ENCODE data around the gene UBE2O.

UBE2O gene

GRCh38 chr17:76476736-76477135, 23.8 kb upstream of the UBE2O start:
- no peak overlapping the region for H3K27ac ChIP-seq (ENCODE audit: low read length, poor library complexity, severe bottlenecking)
- no peak overlapping the region for H2BK120ac ChIP-seq (ENCODE audit: low read depth, low read length)
- no peak overlapping the region for H4K8ac ChIP-seq (ENCODE audit: low read length)
- no peak overlapping the region for H2BK12ac ChIP-seq (ENCODE audit: low read length in 2 of 2)
- H3K4me2 ChIP-seq (ENCODE audit: low read length, poor library complexity, severe bottlenecking) = no peak overlapping the region
- H3K9me3 ChIP-seq (ENCODE audit: control insufficient read depth, low read length) = no peaks in the 10 kb centered on the region
- WGBS = 93% methylated on average over 10 of the region's 20 CpGs
- H3K36me3 ChIP-seq (ENCODE audit: control insufficient read depth in 1 of 2, insufficient read depth in 2 of 2, low read depth in 1 of 2, low read length in 2 of 2) = peaks cover 0 to 89% of the 10 kb centered on the region in 2 experiments
- no peak overlapping the region for H3K4ac ChIP-seq (ENCODE audit: low read depth in 1 of 2, low read length in 2 of 2)
- DNase-seq = no peak
- H3K4me1 ChIP-seq (ENCODE audit: control insufficient read depth, insufficient read depth, low read depth, low read length) = no peaks in the 10 kb centered on the region
- no peaks in the 10 kb centered on the region for H3K79me1 ChIP-seq (replicated peaks; ENCODE audit: low read length, poor library complexity, severe bottlenecking)
- no peak overlapping the region for H3K14ac ChIP-seq (ENCODE audit: low read length in 2 of 2)
- H4K91ac ChIP-seq (ENCODE audit: low read length) = no peak overlapping the region
- no peak overlapping the region for H2BK15ac ChIP-seq (ENCODE audit: low read depth, poor library complexity, severe bottlenecking)
- H3K23ac ChIP-seq (ENCODE audit: low read length in 2 of 2) = no peak overlapping the region
- no peak overlapping the region for H2BK5ac ChIP-seq (ENCODE audit: low read depth, low read length, poor library complexity, severe bottlenecking)
- no peak overlapping the region for H2AFZ ChIP-seq (ENCODE audit: low read depth, low read length)
- H3K18ac ChIP-seq (ENCODE audit: low read depth in 1 of 2, low read length in 2 of 2) = no peak overlapping the region
- H3K9ac ChIP-seq (ENCODE audit: low read length) = no peak overlapping the region
- H3K4me3 ChIP-seq (ENCODE audit: insufficient read depth in 1 of 2, low read depth in 1 of 2, low read length in 2 of 2) = no peak overlapping the region
- H3K27me3 ChIP-seq (ENCODE audit: control insufficient read depth in 1 of 2, insufficient read depth in 1 of 2, low read length in 2 of 2) = peaks cover 0 to 27% of the 10 kb centered on the region in 2 experiments
- no peak overlapping the region for H2AK5ac ChIP-seq (ENCODE audit: low read length, severe bottlenecking)

- Histone ChIP-seq H3K4ac (ENCODE audit: low read depth in 1 of 2, low read length in 2 of 2) (no peak overlapping the region), H3K4me3 (ENCODE audit: insufficient read depth in 1 of 2, low read depth in 1 of 2, low read length in 2 of 2) (no peak overlapping the region), H3K79me1 (replicated peaks; ENCODE audit: low read length, poor library complexity, severe bottlenecking) (no peaks in the 10 kb centered on the region), H2BK5ac (ENCODE audit: low read depth, low read length, poor library complexity, severe bottlenecking) (no peak overlapping the region), H4K91ac (ENCODE audit: low read length) (no peak overlapping the region), H2AFZ (ENCODE audit: low read depth, low read length) (no peak overlapping the region), H3K27ac (ENCODE audit: low read length, poor library complexity, severe bottlenecking) (no peak overlapping the region), H4K8ac (ENCODE audit: low read length) (no peak overlapping the region), H2BK120ac (ENCODE audit: low read depth, low read length) (no peak overlapping the region), H3K4me2 (ENCODE audit: low read length, poor library complexity, severe bottlenecking) (no peak overlapping the region), H3K36me3 (ENCODE audit: control insufficient read depth in 1 of 2, insufficient read depth in 2 of 2, low read depth in 1 of 2, low read length in 2 of 2) (peaks cover 0 to 89% of the 10 kb centered on the region in 2 experiments), H3K18ac (ENCODE audit: low read depth in 1 of 2, low read length in 2 of 2) (no peak overlapping the region), H3K27me3 (ENCODE audit: control insufficient read depth in 1 of 2, insufficient read depth in 1 of 2, low read length in 2 of 2) (peaks cover 0 to 31% of the 10 kb centered on the region in 2 experiments), H2AK5ac (ENCODE audit: low read length, severe bottlenecking) (no peak overlapping the region), H3K4me1 (ENCODE audit: control insufficient read depth, insufficient read depth, low read depth, low read length) (no peaks in the 10 kb centered on the region), H3K9ac (ENCODE audit: low read length) (no peak overlapping the region), H3K14ac (ENCODE audit: low read length in 2 of 2) (no peak overlapping the region), H3K9me3 (ENCODE audit: control insufficient read depth, low read length) (no peaks in the 10 kb centered on the region), H2BK12ac (ENCODE audit: low read length in 2 of 2) (no peak overlapping the region), H3K23ac (ENCODE audit: low read length in 2 of 2) (no peak overlapping the region), H2BK15ac (ENCODE audit: low read depth, poor library complexity, severe bottlenecking) (no peak overlapping the region)
- no peak for DNase-seq
- WGBS = 98% methylated on average over 6 of the region's 6 CpGs
Observed at GRCh38 chr17:76475302-76475701, 22.4 kb upstream of the UBE2O start.

GRCh38 chr17:76474894-76475293, 21.9 kb upstream of the UBE2O start:
- Histone ChIP-seq H3K9me3 (ENCODE audit: control insufficient read depth, low read length) (no peaks in the 10 kb centered on the region), H2AK5ac (ENCODE audit: low read length, severe bottlenecking) (no peak overlapping the region), H3K18ac (ENCODE audit: low read depth in 1 of 2, low read length in 2 of 2) (no peak overlapping the region), H2BK5ac (ENCODE audit: low read depth, low read length, poor library complexity, severe bottlenecking) (no peak overlapping the region), H3K36me3 (ENCODE audit: control insufficient read depth in 1 of 2, insufficient read depth in 2 of 2, low read depth in 1 of 2, low read length in 2 of 2) (peaks cover 0 to 92% of the 10 kb centered on the region in 2 experiments), H2BK12ac (ENCODE audit: low read length in 2 of 2) (no peak overlapping the region), H2BK15ac (ENCODE audit: low read depth, poor library complexity, severe bottlenecking) (no peak overlapping the region), H3K27ac (ENCODE audit: low read length, poor library complexity, severe bottlenecking) (no peak overlapping the region), H3K14ac (ENCODE audit: low read length in 2 of 2) (no peak overlapping the region), H3K4me2 (ENCODE audit: low read length, poor library complexity, severe bottlenecking) (no peak overlapping the region), H2AFZ (ENCODE audit: low read depth, low read length) (no peak overlapping the region), H2BK120ac (ENCODE audit: low read depth, low read length) (no peak overlapping the region), H3K4ac (ENCODE audit: low read depth in 1 of 2, low read length in 2 of 2) (no peak overlapping the region), H3K27me3 (ENCODE audit: control insufficient read depth in 1 of 2, insufficient read depth in 1 of 2, low read length in 2 of 2) (peaks cover 0 to 34% of the 10 kb centered on the region in 2 experiments), H3K9ac (ENCODE audit: low read length) (no peak overlapping the region), H4K8ac (ENCODE audit: low read length) (no peak overlapping the region), H4K91ac (ENCODE audit: low read length) (no peak overlapping the region), H3K23ac (ENCODE audit: low read length in 2 of 2) (no peak overlapping the region), H3K79me1 (replicated peaks; ENCODE audit: low read length, poor library complexity, severe bottlenecking) (no peaks in the 10 kb centered on the region), H3K4me3 (ENCODE audit: insufficient read depth in 1 of 2, low read depth in 1 of 2, low read length in 2 of 2) (no peak overlapping the region), H3K4me1 (ENCODE audit: control insufficient read depth, insufficient read depth, low read depth, low read length) (no peaks in the 10 kb centered on the region)
- 97% methylated on average over 15 of the region's 15 CpGs for WGBS
- no peak for DNase-seq

GRCh38 chr17:76474238-76474637, 21.3 kb upstream of the UBE2O start:
- Histone ChIP-seq H4K91ac (ENCODE audit: low read length) (no peak overlapping the region), H3K9me3 (ENCODE audit: control insufficient read depth, low read length) (no peaks in the 10 kb centered on the region), H3K4me3 (ENCODE audit: insufficient read depth in 1 of 2, low read depth in 1 of 2, low read length in 2 of 2) (no peak overlapping the region), H2BK120ac (ENCODE audit: low read depth, low read length) (no peak overlapping the region), H3K27me3 (ENCODE audit: control insufficient read depth in 1 of 2, insufficient read depth in 1 of 2, low read length in 2 of 2) (peaks cover 0 to 37% of the 10 kb centered on the region in 2 experiments), H2AFZ (ENCODE audit: low read depth, low read length) (no peak overlapping the region), H3K18ac (ENCODE audit: low read depth in 1 of 2, low read length in 2 of 2) (no peak overlapping the region), H3K9ac (ENCODE audit: low read length) (no peak overlapping the region), H3K14ac (ENCODE audit: low read length in 2 of 2) (no peak overlapping the region), H2BK15ac (ENCODE audit: low read depth, poor library complexity, severe bottlenecking) (no peak overlapping the region), H3K36me3 (ENCODE audit: control insufficient read depth in 1 of 2, insufficient read depth in 2 of 2, low read depth in 1 of 2, low read length in 2 of 2) (peaks cover 0 to 92% of the 10 kb centered on the region in 2 experiments), H2AK5ac (ENCODE audit: low read length, severe bottlenecking) (no peak overlapping the region), H3K27ac (ENCODE audit: low read length, poor library complexity, severe bottlenecking) (no peak overlapping the region), H3K79me1 (replicated peaks; ENCODE audit: low read length, poor library complexity, severe bottlenecking) (no peaks in the 10 kb centered on the region), H2BK12ac (ENCODE audit: low read length in 2 of 2) (no peak overlapping the region), H4K8ac (ENCODE audit: low read length) (no peak overlapping the region), H3K4ac (ENCODE audit: low read depth in 1 of 2, low read length in 2 of 2) (no peak overlapping the region), H2BK5ac (ENCODE audit: low read depth, low read length, poor library complexity, severe bottlenecking) (no peak overlapping the region), H3K4me1 (ENCODE audit: control insufficient read depth, insufficient read depth, low read depth, low read length) (peaks cover 2% of the 10 kb centered on the region), H3K23ac (ENCODE audit: low read length in 2 of 2) (no peak overlapping the region), H3K4me2 (ENCODE audit: low read length, poor library complexity, severe bottlenecking) (no peak overlapping the region)
- DNase-seq = no peak
- 96% methylated on average over 14 of the region's 14 CpGs for WGBS

Measured in mesenchymal stem cell (in vitro differentiated cells and primary cell).